Adrenal gland (tissue), 12 donors: ENCODE results near the gene NCLN. TPM values are rescaled to one million over a fixed set of nuclear protein-coding genes. Genes with fewer than 3 reads are reported as not detected.
A peak's percentile ranks its signal among the peaks of the same experiment; 100 is the strongest.

ENCODE experiments used
- DNase-seq, 7 donors: peaks; one replicate each; pipeline ENCODE4 v3.0.0-alpha.2; 2019 to 2020
- H3K27ac ChIP-seq, 5 donors: fragments of 200-600 bp; sonication (generic) in 4 of 5; 1 replicate in 3 of 5; 2 replicates in 2 of 5; pipeline versions ENCODE4 v1.5.1 to v1.8.0; 2016 to 2020; ENCODE audit warnings: mild to moderate bottlenecking in 1 of 5
- H3K27me3 ChIP-seq: fragments of 200-600 bp; 2 replicates; pipeline ENCODE4 v1.8.0; 2021
- H3K36me3 ChIP-seq, 2 donors: fragments of 200-600 bp; replicated peaks in 1 of 2; 1 replicate in 1 of 2; 2 replicates in 1 of 2; pipeline versions ENCODE4 v1.5.1 to v1.8.0; 2018 to 2022
- H3K4me1 ChIP-seq, 2 donors: fragments of 200-600 bp; replicated peaks in 1 of 2; 1 replicate in 1 of 2; 2 replicates in 1 of 2; pipeline versions ENCODE4 v1.5.1 to v1.8.0; 2018 to 2021
- H3K4me3 ChIP-seq, 4 donors: fragments of 200-600 bp; sonication (generic) in 3 of 4; one replicate each; pipeline ENCODE4 v1.5.1; 2016 to 2018
- H3K9me3 ChIP-seq, 3 donors: fragments of 200-600 bp; sonication (generic) in 1 of 3; replicated peaks in 1 of 3; 1 replicate in 2 of 3; 2 replicates in 1 of 3; pipeline versions ENCODE4 v1.5.1 to v1.8.0; 2016 to 2021
- POLR2A ChIP-seq, 2 donors: fragments of 450-650 bp; IDR thresholded peaks; one replicate each; pipeline ENCODE4 v1.6.1; 2017; ENCODE audit warnings: antibody characterized with exemption in 2 of 2, mild to moderate bottlenecking in 2 of 2, moderate library complexity in 1 of 2
- whole genome bisulfite sequencing, 4 donors: extraction: QIAGEN DNeasy Blood & Tissue Kit in 2 of 4; methylation state at CpG; one replicate each; pipeline versions ENCODE4 v1.1.5 to v1.1.7; 2013 to 2017; 5-methylcytosine and 5-hydroxymethylcytosine counted together
- intact Hi-C, 2 donors: fragments of 100-400 bp; cut with DNase I; formaldehyde crosslinking; loops; one replicate each; pipeline versions ENCODE4 v1.14.1 to v1.15.0; 2022 to 2023
- polyA plus RNA-seq, 3 donors: library from polyadenylated mRNA; stranded (reverse); fragments of 200-250 nt in 2 of 3; fragments of 350-450 nt in 1 of 3; fragmentation: Illumina TruSeq in 1 of 3; extraction: RNeasy Lipid Tissue Mini Kit (QIAGEN cat#74804) in 1 of 3; gene quantifications; one replicate each; pipeline ENCODE4 v1.2.3, GENCODE V29; 2013 to 2014
- total RNA-seq, 9 donors: library from RNA; depleted of rRNA in 4 of 9; stranded (reverse); fragments of >200 nt in 4 of 9; fragments of 120-200 nt in 1 of 9; fragmentation: NEBNext Ultra II Directional in 1 of 9; extraction: Animal tissue kit (Norgen Biotek cat#: 25700) in 1 of 9; gene quantifications; one replicate each; pipeline versions ENCODE4 v1.1.0 to v1.2.4, GENCODE V29; 2013 to 2023
- TF ChIP-seq, protein P1 (sequence below), 6 experiments: fragments of 450-650 bp in 4 of 6; fragments of 200-600 bp in 2 of 6; sonication (generic) in 1 of 6; IDR thresholded peaks; 1 replicate in 5 of 6; 2 replicates in 1 of 6; pipeline versions ENCODE4 v1.5.1 to v1.8.0; 2016 to 2021; ENCODE audit warnings: antibody characterized with exemption in 6 of 6, mild to moderate bottlenecking in 2 of 6, moderate library complexity in 1 of 6
- donor health status: healthy with polysubstance abuse.
- donor health status: Bipolar disorder and iron deficiency.
- donor health status: DM: yes; HTN: yes; CAD: no.
- donor health status: DM: no; HTN: no; CAD: no.
- donor health status: DM: no; HTN: no; CAD: no.
- donor health status: DM: yes; HTN: yes; CAD: no.

NCLN gene
- total and polyA plus RNA-seq, 12 donors, result 51.5 to 193 (median 94.0) TPM

GRCh38 chr19:3236272-3236671 lies 50.5 kb downstream of the NCLN start:
- Histone ChIP-seq H3K4me3 (no peak overlapping the region), H3K27me3 (no peaks in the 10 kb centered on the region), H3K36me3 (no peaks in the 10 kb centered on the region), H3K9me3 (no peaks in the 10 kb centered on the region), H3K27ac (no peak overlapping the region), H3K4me1 (no peaks in the 10 kb centered on the region)
- TF ChIP-seq POLR2A (IDR thresholded peaks at IDR 0.05), result no peak
- TF ChIP-seq, protein P1, sequence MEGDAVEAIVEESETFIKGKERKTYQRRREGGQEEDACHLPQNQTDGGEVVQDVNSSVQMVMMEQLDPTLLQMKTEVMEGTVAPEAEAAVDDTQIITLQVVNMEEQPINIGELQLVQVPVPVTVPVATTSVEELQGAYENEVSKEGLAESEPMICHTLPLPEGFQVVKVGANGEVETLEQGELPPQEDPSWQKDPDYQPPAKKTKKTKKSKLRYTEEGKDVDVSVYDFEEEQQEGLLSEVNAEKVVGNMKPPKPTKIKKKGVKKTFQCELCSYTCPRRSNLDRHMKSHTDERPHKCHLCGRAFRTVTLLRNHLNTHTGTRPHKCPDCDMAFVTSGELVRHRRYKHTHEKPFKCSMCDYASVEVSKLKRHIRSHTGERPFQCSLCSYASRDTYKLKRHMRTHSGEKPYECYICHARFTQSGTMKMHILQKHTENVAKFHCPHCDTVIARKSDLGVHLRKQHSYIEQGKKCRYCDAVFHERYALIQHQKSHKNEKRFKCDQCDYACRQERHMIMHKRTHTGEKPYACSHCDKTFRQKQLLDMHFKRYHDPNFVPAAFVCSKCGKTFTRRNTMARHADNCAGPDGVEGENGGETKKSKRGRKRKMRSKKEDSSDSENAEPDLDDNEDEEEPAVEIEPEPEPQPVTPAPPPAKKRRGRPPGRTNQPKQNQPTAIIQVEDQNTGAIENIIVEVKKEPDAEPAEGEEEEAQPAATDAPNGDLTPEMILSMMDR (IDR thresholded peaks at IDR 0.05), result no peak
- intact Hi-C loops, result no loop called here
- no peak for DNase-seq
- WGBS, 4 donors, result 59 to 69% (median 66%) methylated on average over 4 of the region's 4 CpGs

GRCh38 chr19:3238066-3238561 lies 52.4 kb downstream of the NCLN start:
- H3K4me1 ChIP-seq, result no peaks in the 10 kb centered on the region
- TF ChIP-seq POLR2A (IDR thresholded peaks at IDR 0.05), result no peak
- TF ChIP-seq, protein P1 (IDR thresholded peaks at IDR 0.05), result no peak
- DNase-seq, result no peak
- H3K9me3 ChIP-seq, result no peaks in the 10 kb centered on the region
- no peak overlapping the region for H3K4me3 ChIP-seq
- H3K36me3 ChIP-seq, result no peaks in the 10 kb centered on the region
- no peak overlapping the region for H3K27ac ChIP-seq
- 77 to 86% (median 80%) methylated on average over 5 to 7 of the region's 7 CpGs for WGBS, 4 donors
- intact Hi-C loops, result no loop called here
- H3K27me3 ChIP-seq, result no peaks in the 10 kb centered on the region

GRCh38 chr19:3239367-3239766 lies 53.6 kb downstream of the NCLN start:
- Histone ChIP-seq H3K36me3 (no peaks in the 10 kb centered on the region), H3K4me1 (no peaks in the 10 kb centered on the region), H3K27me3 (no peaks in the 10 kb centered on the region), H3K4me3 (no peak overlapping the region), H3K27ac (no peak overlapping the region), H3K9me3 (no peaks in the 10 kb centered on the region)
- WGBS, 4 donors, result 62 to 77% (median 71%) methylated on average over 5 of the region's 5 CpGs
- intact Hi-C loops, result no loop called here
- no peak for TF ChIP-seq POLR2A (IDR thresholded peaks at IDR 0.05)
- TF ChIP-seq, protein P1 (IDR thresholded peaks at IDR 0.05), result no peak
- DNase-seq, result no peak

DNA sequence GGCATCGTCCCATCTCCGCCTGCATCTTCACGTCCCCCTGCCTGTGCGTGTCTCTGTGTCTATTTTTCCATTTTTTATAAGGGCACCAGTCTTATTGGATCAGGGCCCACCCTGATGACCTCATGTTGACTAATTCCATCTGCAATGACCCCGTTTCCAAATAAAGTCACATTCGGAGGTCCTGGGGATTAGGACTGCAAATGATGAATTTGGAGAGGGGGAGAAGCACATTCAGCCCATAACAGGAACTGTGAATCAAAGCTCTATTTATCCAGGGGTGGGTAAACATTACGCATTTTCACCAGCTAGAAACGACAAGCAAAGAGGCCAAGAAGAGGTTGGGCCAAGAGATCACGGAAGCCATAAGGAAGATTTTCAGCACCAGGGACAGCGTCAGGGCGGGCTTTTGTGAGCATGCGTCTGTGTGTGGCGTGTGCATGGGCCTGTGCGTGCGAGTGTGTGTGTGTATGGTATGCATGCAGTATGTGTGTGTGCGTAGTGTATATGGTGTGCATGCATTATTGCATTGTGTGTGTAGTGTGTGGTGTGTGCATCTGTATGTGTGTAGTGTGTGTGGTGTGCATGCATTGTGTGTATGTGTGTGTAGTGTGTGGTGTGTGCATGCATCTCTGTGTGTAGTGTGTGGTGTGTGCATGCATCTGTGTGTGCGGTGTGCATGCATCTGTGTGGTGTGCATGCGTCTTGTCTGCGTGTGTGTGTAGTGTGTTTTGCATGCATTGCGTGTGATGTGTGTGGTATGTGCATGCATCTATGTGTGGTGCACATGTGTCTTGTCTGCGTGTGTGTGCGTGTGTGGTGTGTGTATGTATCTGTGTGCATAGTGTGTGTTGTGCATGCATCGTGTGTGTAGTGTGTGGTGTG lies 58.3 kb downstream of the NCLN start:
- Histone ChIP-seq H3K9me3 (no peaks in the 10 kb centered on the region), H3K4me3 (no peak overlapping the region), H3K27me3 (no peaks in the 10 kb centered on the region), H3K27ac (no peak overlapping the region), H3K4me1 (no peaks in the 10 kb centered on the region), H3K36me3 (no peaks in the 10 kb centered on the region)
- TF ChIP-seq, protein P1 (IDR thresholded peaks at IDR 0.05), result no peak
- TF ChIP-seq POLR2A (IDR thresholded peaks at IDR 0.05), result no peak
- intact Hi-C loops, result no loop called here
- DNase-seq, result peak in 5 of 7 donors; percentile 35 to 55 (median 48)
- 40 to 43% (median 41%) methylated on average over 22 to 23 of the region's 23 CpGs for WGBS, 4 donors
